GM18951 (cell line): Measurements from ENCODE around the gene FEM1A.

Experiments used
- POLR2A ChIP-seq: IDR thresholded peaks from 4 replicates; pipeline ENCODE4 v1.6.1; 2011; ENCODE audit warnings: mild to moderate bottlenecking; ENCODE audit not compliant: insufficient read length, insufficient read depth; ENCODE audit errors: extremely low read depth
- in situ Hi-C: fragments of 300-500 bp; cut with MboI; formaldehyde crosslinking; loops from one replicate; pipeline ENCODE4 v1.12.0; 2022; ENCODE audit warnings: low sequenced_read_pairs, mixed read lengths, inconsistent platforms; ENCODE audit not compliant: unreplicated experiment

FEM1A gene

GRCh38 chr19:4794971-4795370 lies 3.4 kb downstream of the FEM1A start:
- no peak for TF ChIP-seq POLR2A
- in situ Hi-C loops = no loop called here

GRCh38 chr19:4795400-4795799 lies 3.9 kb downstream of the FEM1A start:
- no peak for TF ChIP-seq POLR2A
- in situ Hi-C loops = no loop called here

- in situ Hi-C loops = loop anchor here (10.0 kb wide), 1 partner anchor 54 kb away; no protein-coding TSS in a partner anchor
- TF ChIP-seq POLR2A = no peak
These were observed 9.1 kb downstream of the FEM1A start for GRCh38 chr19:4800591-4801081.

- in situ Hi-C loops = loop anchor here (10.0 kb wide), 1 partner anchor 54 kb away; no protein-coding TSS in a partner anchor
- no peak for TF ChIP-seq POLR2A
These were observed 9.6 kb downstream of the FEM1A start for GRCh38 chr19:4801085-4801619.

- no peak for TF ChIP-seq POLR2A
- in situ Hi-C loops = loop anchor here (10.0 kb wide), 1 partner anchor 52 kb away; no protein-coding TSS in a partner anchor
These were observed 11.2 kb downstream of the FEM1A start for GRCh38 chr19:4802711-4803110.

DNA sequence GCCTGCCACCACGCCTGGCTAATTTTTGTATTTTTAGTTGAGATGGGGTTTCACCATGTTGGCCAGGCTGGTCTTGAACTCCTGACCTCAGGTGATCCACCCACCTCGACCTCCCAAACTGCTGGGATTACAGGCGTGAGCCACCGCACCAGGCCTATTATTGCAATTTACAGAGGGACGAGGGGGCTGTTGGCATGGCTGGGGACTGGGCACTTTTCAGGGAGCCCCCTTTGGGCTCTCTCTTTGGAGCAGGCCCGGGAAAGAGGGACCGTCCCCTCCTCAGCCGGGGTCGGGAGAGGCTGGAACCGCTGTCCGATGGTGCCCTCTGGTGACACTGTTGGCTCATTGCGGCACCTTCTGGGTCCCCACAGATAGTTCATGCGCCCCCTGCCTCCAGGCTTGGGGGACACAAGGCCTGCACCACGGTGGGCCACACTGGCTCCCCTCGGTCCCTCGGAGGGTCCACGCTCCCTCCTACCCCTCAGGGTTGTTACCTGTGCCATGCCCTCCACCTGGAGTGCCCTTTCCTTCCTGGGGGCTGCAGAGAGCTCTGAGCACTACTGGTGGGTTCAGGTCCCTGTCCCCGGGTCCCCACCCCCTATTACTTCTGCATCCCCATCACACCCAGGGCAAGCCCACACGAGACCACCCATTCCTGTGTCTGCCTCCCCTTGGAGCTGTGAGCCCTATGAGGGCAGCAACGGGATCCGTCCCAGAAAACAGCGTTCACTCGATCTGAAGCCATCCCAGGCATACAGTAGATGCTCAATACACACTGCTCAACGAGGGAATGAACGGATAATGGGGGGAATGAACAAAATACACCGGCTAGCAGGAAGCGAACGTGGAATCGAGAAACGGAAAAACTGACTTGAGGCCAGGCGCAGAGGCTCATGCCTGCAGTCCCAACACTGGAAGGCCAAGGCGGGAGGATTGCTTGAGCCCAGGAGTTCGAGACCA lies 12.5 kb downstream of the FEM1A start:
- in situ Hi-C loops = loop anchor here (10.0 kb wide), 1 partner anchor 51 kb away; no protein-coding TSS in a partner anchor
- no peak for TF ChIP-seq POLR2A

DNA sequence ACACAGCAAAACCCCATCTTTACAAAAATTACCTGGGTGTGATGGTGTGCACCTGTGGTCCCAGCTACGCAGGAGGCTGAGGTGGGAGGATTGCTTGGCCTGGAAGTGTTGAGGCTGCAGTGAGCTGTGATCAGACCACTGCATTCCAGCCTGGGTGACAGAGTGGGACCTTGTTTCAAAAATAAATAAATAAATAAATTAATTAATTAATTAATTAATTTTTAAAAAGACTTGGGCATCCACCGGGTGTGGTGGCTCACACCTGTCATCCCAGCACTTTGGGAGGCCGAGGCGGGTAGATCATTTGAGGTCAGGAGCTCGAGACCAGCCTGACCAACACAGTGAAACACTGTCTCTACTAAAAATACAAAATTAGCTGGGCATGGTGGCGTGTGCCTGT lies 13.6 kb downstream of the FEM1A start:
- in situ Hi-C loops = loop anchor here (10.0 kb wide), 1 partner anchor 50 kb away; no protein-coding TSS in a partner anchor

DNA sequence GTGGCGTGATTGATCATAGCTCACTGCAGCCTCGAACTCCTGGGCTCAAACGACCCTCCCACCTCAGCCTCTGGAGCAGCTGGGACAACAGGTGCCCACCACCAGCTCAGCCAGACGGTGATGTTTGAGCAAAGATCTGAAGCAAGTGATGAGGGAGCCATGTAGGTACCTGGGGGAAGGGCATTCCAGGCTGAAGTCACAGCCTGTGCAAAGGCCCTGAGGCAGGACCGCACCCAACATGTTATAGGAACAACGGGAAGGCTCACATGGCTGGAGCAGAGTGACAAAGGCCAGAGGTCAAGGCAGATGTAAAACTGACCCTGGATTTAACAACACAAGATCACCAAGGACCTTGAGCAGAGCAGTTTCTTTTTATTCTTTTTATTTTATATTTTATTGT lies 14.8 kb downstream of the FEM1A start:
- no peak for TF ChIP-seq POLR2A
- in situ Hi-C loops = loop anchor here (10.0 kb wide), 1 partner anchor 48 kb away; no protein-coding TSS in a partner anchor

GRCh38 chr19:4807188-4807587 lies 15.7 kb downstream of the FEM1A start:
- in situ Hi-C loops = loop anchor here (10.0 kb wide), 1 partner anchor 48 kb away; no protein-coding TSS in a partner anchor
- TF ChIP-seq POLR2A = no peak

DNA sequence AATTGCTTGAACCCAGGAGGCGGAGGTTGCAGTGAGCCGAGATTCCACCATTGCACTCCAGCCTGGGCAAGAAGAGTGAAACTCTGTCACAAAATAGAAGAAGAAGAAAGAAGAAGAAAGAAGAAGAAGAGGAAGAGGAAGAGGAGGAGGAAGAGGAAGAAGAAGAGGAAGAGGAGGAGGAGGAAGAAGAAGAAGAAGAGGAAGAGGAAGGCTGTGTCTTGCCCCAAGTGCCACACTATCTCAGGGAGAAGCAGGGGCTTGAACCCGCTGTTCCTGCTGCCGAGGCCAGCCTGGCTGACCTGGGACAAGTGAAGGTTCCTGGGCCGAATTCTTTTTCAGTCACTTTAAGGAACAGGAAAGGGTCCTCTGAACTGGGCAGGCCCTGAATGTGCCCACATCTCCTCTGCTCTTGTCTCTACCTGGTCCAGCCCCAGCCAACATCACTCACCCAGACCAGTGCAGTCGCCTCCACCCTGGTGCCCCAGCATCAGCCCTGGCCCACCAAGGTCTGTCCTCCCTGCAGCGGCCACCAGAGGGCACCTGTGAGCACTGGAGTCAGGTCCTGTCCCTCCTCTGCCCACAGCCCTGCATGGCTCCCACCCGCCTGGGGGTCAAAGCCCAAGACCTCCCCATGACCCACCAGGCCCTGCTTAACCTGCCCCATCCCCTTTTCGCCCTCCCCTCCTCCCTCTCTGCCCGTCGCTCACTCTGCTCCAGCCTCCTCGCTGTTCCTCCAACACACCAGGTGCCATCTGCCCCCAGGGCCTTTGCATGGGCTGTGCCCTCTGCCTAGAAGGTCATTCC lies 20.0 kb downstream of the FEM1A start:
- TF ChIP-seq POLR2A = no peak
- in situ Hi-C loops = no loop called here

DNA sequence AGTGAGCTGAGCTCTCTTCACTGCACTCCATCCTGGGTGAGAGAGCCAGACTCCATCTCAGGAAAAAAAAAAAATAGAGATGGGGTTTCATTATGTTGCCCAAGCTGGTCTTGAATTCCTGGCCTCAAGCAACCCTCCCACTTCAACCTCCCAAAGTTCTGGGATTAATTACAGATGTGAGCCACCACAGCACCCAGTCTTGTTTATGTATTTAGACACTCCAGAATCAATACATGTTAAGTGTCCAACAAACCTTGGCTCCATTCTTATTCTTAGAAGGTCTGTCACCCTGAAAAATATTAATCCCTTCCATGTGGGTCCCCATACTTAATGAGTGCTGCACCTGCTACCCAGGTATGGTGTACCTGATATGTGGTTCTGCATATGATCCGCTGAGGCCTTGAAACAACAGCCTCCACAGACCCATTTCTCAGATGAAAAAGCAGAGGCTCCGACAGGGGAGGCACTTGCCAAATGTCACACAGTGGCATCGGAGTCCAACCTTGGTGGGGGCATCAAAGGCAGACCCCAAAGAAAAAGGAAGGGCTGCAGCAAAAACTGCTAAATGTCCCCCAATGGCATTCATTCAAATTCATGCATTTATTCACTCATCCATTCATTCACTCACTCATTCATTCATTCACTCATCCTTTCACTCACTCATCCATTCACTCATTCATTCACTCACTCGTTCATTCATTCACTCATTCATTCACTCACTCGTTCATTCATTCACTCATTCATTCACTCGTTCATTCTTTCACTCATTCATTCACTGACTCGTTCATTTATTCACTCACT lies 23.3 kb downstream of the FEM1A start:
- no peak for TF ChIP-seq POLR2A
- in situ Hi-C loops = no loop called here
